PFSK-1 (cell line): ENCODE data around the gene SH2D5.

ENCODE experiments used
- POLR2AphosphoS5 ChIP-seq: IDR thresholded peaks from 2 replicates; pipeline ENCODE4 v1.6.1; 2012; ENCODE audit warnings: low read depth, mild to moderate bottlenecking, control low read depth, low read length, moderate library complexity
- TAF1 ChIP-seq: IDR thresholded peaks from 2 replicates; pipeline ENCODE4 v1.6.1; 2012; ENCODE audit warnings: low read length, control low read depth, borderline replicate concordance; ENCODE audit not compliant: insufficient read depth

GRCh38 chr1:20696397-20697333 is 35.8 kb downstream of the SH2D5 start:
- TF ChIP-seq TAF1 (no peak), POLR2AphosphoS5 (peak; percentile 53; the same call in 1 of the 2 replicates)
